Endothelial cell of umbilical vein (primary cell): ENCODE measurements around the gene SLCO4C1. TPM values are rescaled to one million over a fixed set of nuclear protein-coding genes. Genes with fewer than 3 reads are reported as not detected.

Source experiments
- BruUV-seq: library from RNA; stranded (reverse); fragments of 400-500 nt; replicated peaks from 2 replicates; lab custom pipeline; 2021; lab: Mats Ljungman, UMichigan
- CTCF ChIA-PET: fragments of 300-600, 350-600 bp; sonication (Branson Sonifier 250); formaldehyde crosslinking; loops from one replicate; lab custom pipeline; 2021; ENCODE audit warnings: antibody characterized with exemption, inconsistent platforms; lab: Charles Lee
- POLR2A ChIA-PET: fragments of 300-600, 350-600 bp; sonication (Branson Sonifier 250); formaldehyde crosslinking; loops from one replicate; lab custom pipeline; 2021; ENCODE audit warnings: antibody characterized with exemption, inconsistent platforms; lab: Charles Lee
- DNase-seq: peaks from one replicate; pipeline ENCODE4 v3.0.0-alpha.2; 2011; ENCODE audit warnings: low read depth, low spot score
- FAIRE-seq: peaks from 2 replicates; lab custom pipeline; 2011; peaks lifted over from hg19 to GRCh38; lab: Jason Lieb, UNC
- H2AFZ ChIP-seq: 2 replicates; pipeline ENCODE4 v1.6.0; 2012; ENCODE audit warnings: low read depth, low read length, control low read depth, inconsistent platforms
- H3K27ac ChIP-seq: 2 replicates; pipeline ENCODE4 v1.5.1; 2011; ENCODE audit warnings: low read depth, mild to moderate bottlenecking, control low read depth, low read length, moderate library complexity; ENCODE audit not compliant: insufficient read depth
- H3K27me3 ChIP-seq, 2 experiments: 2 replicates each; pipeline versions ENCODE4 v1.6.0 to v1.6.1; 2011; ENCODE audit warnings: low read length in 2 of 2, mixed read lengths in 1 of 2; ENCODE audit not compliant: control insufficient read depth in 2 of 2, insufficient read depth in 2 of 2
- H3K36me3 ChIP-seq, 2 experiments: 2 replicates in 1 of 2; 3 replicates in 1 of 2; pipeline ENCODE4 v1.5.1; 2011; ENCODE audit warnings: low read length in 2 of 2, mild to moderate bottlenecking in 1 of 2, moderate library complexity in 1 of 2; ENCODE audit not compliant: control insufficient read depth in 2 of 2, insufficient read depth in 2 of 2; ENCODE audit errors: extremely low read depth in 1 of 2
- H3K4me1 ChIP-seq: 3 replicates; pipeline ENCODE4 v1.5.1; 2011; ENCODE audit warnings: mild to moderate bottlenecking, low read length; ENCODE audit not compliant: control insufficient read depth, insufficient read depth; ENCODE audit errors: extremely low read depth
- H3K4me2 ChIP-seq: 2 replicates; pipeline ENCODE4 v1.6.1; 2011; ENCODE audit warnings: low read length, control low read depth, mixed read lengths; ENCODE audit not compliant: insufficient read depth
- H3K4me3 ChIP-seq, 3 experiments: fragments of 200-600 bp in 1 of 3; sonication (generic), shearing (Covaris generic) in 1 of 3; replicated peaks in 1 of 3; 2 replicates each; pipeline ENCODE4 v1.5.1; 2011 to 2016; ENCODE audit warnings: control low read depth in 3 of 3, low read length in 3 of 3, mild to moderate bottlenecking in 2 of 3, inconsistent platforms in 1 of 3, low read depth in 1 of 3, moderate library complexity in 1 of 3; ENCODE audit not compliant: insufficient read depth in 1 of 3
- H3K79me2 ChIP-seq: 2 replicates; pipeline ENCODE4 v1.6.0; 2012; ENCODE audit warnings: low read length, inconsistent platforms; ENCODE audit not compliant: control insufficient read depth, insufficient read depth
- H3K9ac ChIP-seq: replicated peaks from 2 replicates; pipeline ENCODE3; 2011; ENCODE audit warnings: low read length, control low read depth; ENCODE audit not compliant: insufficient read depth; ENCODE audit errors: extremely low read depth
- H3K9me1 ChIP-seq: replicated peaks from 3 replicates; pipeline ENCODE4 v1.6.0; 2011; ENCODE audit warnings: mild to moderate bottlenecking, low read length; ENCODE audit not compliant: control insufficient read depth, insufficient read depth; ENCODE audit errors: extremely low read depth
- H3K9me3 ChIP-seq: replicated peaks from 2 replicates; pipeline ENCODE4 v1.5.1; 2012; ENCODE audit warnings: low read length, inconsistent platforms; ENCODE audit not compliant: control insufficient read depth, insufficient read depth
- H4K20me1 ChIP-seq: replicated peaks from 2 replicates; pipeline ENCODE3; 2011; ENCODE audit warnings: mild to moderate bottlenecking, low read length; ENCODE audit not compliant: control insufficient read depth, insufficient read depth; ENCODE audit errors: extremely low read depth
- EZH2 ChIP-seq: IDR thresholded peaks from 2 replicates; pipeline ENCODE4 v1.6.1; 2012; ENCODE audit warnings: borderline replicate concordance, low read depth, mild to moderate bottlenecking, moderate library complexity, low read length, inconsistent platforms; ENCODE audit not compliant: severe bottlenecking
- FOS ChIP-seq: IDR thresholded peaks from 2 replicates; pipeline ENCODE4 v1.6.1; 2011; ENCODE audit warnings: mild to moderate bottlenecking, low read length, moderate library complexity, borderline replicate concordance; ENCODE audit not compliant: insufficient read depth
- GATA2 ChIP-seq: IDR thresholded peaks from 2 replicates; pipeline ENCODE4 v1.7.0; 2011; ENCODE audit warnings: low read depth, mild to moderate bottlenecking, moderate library complexity, mixed read lengths, low read length; ENCODE audit not compliant: insufficient read length, insufficient read depth
- JUN ChIP-seq: IDR thresholded peaks from 2 replicates; pipeline ENCODE4 v1.6.1; 2011; ENCODE audit warnings: borderline replicate concordance, low read depth; ENCODE audit not compliant: insufficient read length, insufficient read depth
- MAX ChIP-seq: IDR thresholded peaks from 2 replicates; pipeline ENCODE4 v1.6.1; 2011; ENCODE audit not compliant: insufficient read depth, insufficient read length
- MYC ChIP-seq: IDR thresholded peaks from one replicate; pipeline ENCODE4 v1.6.1; 2011; ENCODE audit warnings: mild to moderate bottlenecking, low read depth, low read length
- POLR2A ChIP-seq: IDR thresholded peaks from 2 replicates; pipeline ENCODE4 v1.6.1; 2012; ENCODE audit warnings: low read depth, mild to moderate bottlenecking, control low read depth, low read length
- POLR2AphosphoS5 ChIP-seq: IDR thresholded peaks from 2 replicates; pipeline ENCODE4 v1.6.1; 2012; ENCODE audit warnings: low read depth, mild to moderate bottlenecking, control low read depth, low read length, moderate library complexity; ENCODE audit not compliant: insufficient read depth
- dilution Hi-C: fragments of 300-500 bp; cut with MboI; formaldehyde crosslinking; loops from one replicate; pipeline ENCODE4 v1.15.0; 2019; ENCODE audit warnings: low sequenced_read_pairs; ENCODE audit not compliant: extremely low pct_ligation_motif_present
- intact Hi-C: fragments of 100-400 bp; cut with micrococcal nuclease; formaldehyde crosslinking; loops from one replicate; pipeline ENCODE4 v1.10.0; 2022
- polyA plus RNA-seq, 4 experiments: library from polyadenylated mRNA; depleted of rRNA in 3 of 4; stranded (reverse) in 3 of 4; unstranded in 1 of 4; fragments of >200 nt; gene quantifications; 2 replicates each; pipeline versions ENCODE4 v1.2.1 to v1.2.3, GENCODE V29; 2011 to 2012; ENCODE audit warnings: missing spikeins in 1 of 4
- total RNA-seq: library from RNA; stranded (reverse); gene quantifications from 2 replicates; pipeline ENCODE4 v1.2.3, GENCODE V29; 2021
- TF ChIP-seq, protein P1 (sequence below), 2 donors: IDR thresholded peaks; 1 replicate in 1 of 2; 2 replicates in 1 of 2; pipeline ENCODE4 v1.5.1; 2011; ENCODE audit warnings: low read length in 2 of 2, mild to moderate bottlenecking in 2 of 2, moderate library complexity in 2 of 2, control low read depth in 1 of 2, inconsistent platforms in 1 of 2, low read depth in 1 of 2; ENCODE audit not compliant: insufficient read depth in 1 of 2; ENCODE audit errors: extremely low read depth in 1 of 2

The SLCO4C1 gene
- total and polyA plus RNA-seq, 2 donors (not counting 3 experiments of a cell fraction or from before 2014, with no cell fraction given), result 0.03 TPM; not detected in 1

DNA sequence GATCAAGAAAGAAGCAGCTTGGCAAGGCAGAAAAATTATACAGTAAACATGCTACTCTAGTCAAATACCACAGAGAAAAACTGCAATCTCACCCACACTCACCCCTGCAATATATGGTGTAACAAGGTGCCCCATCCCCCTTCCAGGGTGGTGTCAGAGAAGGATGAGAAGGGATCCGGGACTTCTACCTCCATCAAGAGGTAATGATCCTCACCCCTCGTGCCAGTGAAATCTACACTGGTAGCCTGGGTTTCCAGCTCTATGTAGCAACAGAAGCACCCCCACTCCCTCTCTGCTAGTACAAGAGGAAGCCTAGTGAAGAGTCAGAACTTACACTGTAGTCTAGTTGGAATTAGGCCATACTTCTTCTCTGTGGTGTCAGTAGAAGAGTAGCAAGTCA is 18.9 kb downstream of the SLCO4C1 start:
- Histone ChIP-seq H3K9me3 (no peaks in the 10 kb centered on the region), H3K79me2 (no peaks in the 10 kb centered on the region), H3K4me2 (no peak overlapping the region), H3K27me3 (no peaks in the 10 kb centered on the region), H2AFZ (no peak overlapping the region), H3K4me1 (no peaks in the 10 kb centered on the region), H3K9me1 (no peaks in the 10 kb centered on the region), H3K27ac (no peak overlapping the region), H3K36me3 (no peaks in the 10 kb centered on the region), H3K4me3 (no peak overlapping the region), H4K20me1 (no peaks in the 10 kb centered on the region), H3K9ac (no peak overlapping the region)
- intact Hi-C loops (no loop called here), dilution Hi-C loops (no loop called here)
- ChIA-PET CTCF (no interaction called here), POLR2A (interaction anchor here (0.6 kb wide), 1 partner anchor 39 kb away, joined by 3 read pairs; no protein-coding TSS in a partner anchor)
- no peak for TF ChIP-seq MAX
- no peak for TF ChIP-seq FOS
- TF ChIP-seq JUN, result no peak
- TF ChIP-seq, protein P1, sequence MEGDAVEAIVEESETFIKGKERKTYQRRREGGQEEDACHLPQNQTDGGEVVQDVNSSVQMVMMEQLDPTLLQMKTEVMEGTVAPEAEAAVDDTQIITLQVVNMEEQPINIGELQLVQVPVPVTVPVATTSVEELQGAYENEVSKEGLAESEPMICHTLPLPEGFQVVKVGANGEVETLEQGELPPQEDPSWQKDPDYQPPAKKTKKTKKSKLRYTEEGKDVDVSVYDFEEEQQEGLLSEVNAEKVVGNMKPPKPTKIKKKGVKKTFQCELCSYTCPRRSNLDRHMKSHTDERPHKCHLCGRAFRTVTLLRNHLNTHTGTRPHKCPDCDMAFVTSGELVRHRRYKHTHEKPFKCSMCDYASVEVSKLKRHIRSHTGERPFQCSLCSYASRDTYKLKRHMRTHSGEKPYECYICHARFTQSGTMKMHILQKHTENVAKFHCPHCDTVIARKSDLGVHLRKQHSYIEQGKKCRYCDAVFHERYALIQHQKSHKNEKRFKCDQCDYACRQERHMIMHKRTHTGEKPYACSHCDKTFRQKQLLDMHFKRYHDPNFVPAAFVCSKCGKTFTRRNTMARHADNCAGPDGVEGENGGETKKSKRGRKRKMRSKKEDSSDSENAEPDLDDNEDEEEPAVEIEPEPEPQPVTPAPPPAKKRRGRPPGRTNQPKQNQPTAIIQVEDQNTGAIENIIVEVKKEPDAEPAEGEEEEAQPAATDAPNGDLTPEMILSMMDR (IDR thresholded peaks at IDR 0.05; ENCODE audit: extremely low read depth in 1 of 2, insufficient read depth in 1 of 2, low read depth in 1 of 2, low read length in 2 of 2), result no peak
- TF ChIP-seq EZH2, result no peak
- no peak for TF ChIP-seq MYC
- no peak for TF ChIP-seq GATA2
- TF ChIP-seq POLR2AphosphoS5, result no peak
- no peak for TF ChIP-seq POLR2A
- FAIRE-seq (no peak), DNase-seq (no peak)
- BruUV-seq, result no TSS peak
